Endothelial cell of umbilical vein (primary cell): ENCODE measurements around the gene MICAL3. TPM values are rescaled to one million over a fixed set of nuclear protein-coding genes. Genes with fewer than 3 reads are reported as not detected.

Source experiments
- BruUV-seq: library from RNA; stranded (reverse); fragments of 400-500 nt; replicated peaks from 2 replicates; lab custom pipeline; 2021; lab: Mats Ljungman, UMichigan
- CTCF ChIA-PET: fragments of 300-600, 350-600 bp; sonication (Branson Sonifier 250); formaldehyde crosslinking; loops from one replicate; lab custom pipeline; 2021; ENCODE audit warnings: antibody characterized with exemption, inconsistent platforms; lab: Charles Lee
- POLR2A ChIA-PET: fragments of 300-600, 350-600 bp; sonication (Branson Sonifier 250); formaldehyde crosslinking; loops from one replicate; lab custom pipeline; 2021; ENCODE audit warnings: antibody characterized with exemption, inconsistent platforms; lab: Charles Lee
- DNase-seq: peaks from one replicate; pipeline ENCODE4 v3.0.0-alpha.2; 2011; ENCODE audit warnings: low read depth, low spot score
- FAIRE-seq: peaks from 2 replicates; lab custom pipeline; 2011; peaks lifted over from hg19 to GRCh38; lab: Jason Lieb, UNC
- H2AFZ ChIP-seq: 2 replicates; pipeline ENCODE4 v1.6.0; 2012; ENCODE audit warnings: low read depth, low read length, control low read depth, inconsistent platforms
- H3K27ac ChIP-seq: 2 replicates; pipeline ENCODE4 v1.5.1; 2011; ENCODE audit warnings: low read depth, mild to moderate bottlenecking, control low read depth, low read length, moderate library complexity; ENCODE audit not compliant: insufficient read depth
- H3K27me3 ChIP-seq, 2 experiments: 2 replicates each; pipeline versions ENCODE4 v1.6.0 to v1.6.1; 2011; ENCODE audit warnings: low read length in 2 of 2, mixed read lengths in 1 of 2; ENCODE audit not compliant: control insufficient read depth in 2 of 2, insufficient read depth in 2 of 2
- H3K36me3 ChIP-seq, 2 experiments: 2 replicates in 1 of 2; 3 replicates in 1 of 2; pipeline ENCODE4 v1.5.1; 2011; ENCODE audit warnings: low read length in 2 of 2, mild to moderate bottlenecking in 1 of 2, moderate library complexity in 1 of 2; ENCODE audit not compliant: control insufficient read depth in 2 of 2, insufficient read depth in 2 of 2; ENCODE audit errors: extremely low read depth in 1 of 2
- H3K4me1 ChIP-seq: 3 replicates; pipeline ENCODE4 v1.5.1; 2011; ENCODE audit warnings: mild to moderate bottlenecking, low read length; ENCODE audit not compliant: control insufficient read depth, insufficient read depth; ENCODE audit errors: extremely low read depth
- H3K4me2 ChIP-seq: 2 replicates; pipeline ENCODE4 v1.6.1; 2011; ENCODE audit warnings: low read length, control low read depth, mixed read lengths; ENCODE audit not compliant: insufficient read depth
- H3K4me3 ChIP-seq, 3 experiments: fragments of 200-600 bp in 1 of 3; sonication (generic), shearing (Covaris generic) in 1 of 3; replicated peaks in 1 of 3; 2 replicates each; pipeline ENCODE4 v1.5.1; 2011 to 2016; ENCODE audit warnings: control low read depth in 3 of 3, low read length in 3 of 3, mild to moderate bottlenecking in 2 of 3, inconsistent platforms in 1 of 3, low read depth in 1 of 3, moderate library complexity in 1 of 3; ENCODE audit not compliant: insufficient read depth in 1 of 3
- H3K79me2 ChIP-seq: 2 replicates; pipeline ENCODE4 v1.6.0; 2012; ENCODE audit warnings: low read length, inconsistent platforms; ENCODE audit not compliant: control insufficient read depth, insufficient read depth
- H3K9ac ChIP-seq: replicated peaks from 2 replicates; pipeline ENCODE3; 2011; ENCODE audit warnings: low read length, control low read depth; ENCODE audit not compliant: insufficient read depth; ENCODE audit errors: extremely low read depth
- H3K9me1 ChIP-seq: replicated peaks from 3 replicates; pipeline ENCODE4 v1.6.0; 2011; ENCODE audit warnings: mild to moderate bottlenecking, low read length; ENCODE audit not compliant: control insufficient read depth, insufficient read depth; ENCODE audit errors: extremely low read depth
- H3K9me3 ChIP-seq: replicated peaks from 2 replicates; pipeline ENCODE4 v1.5.1; 2012; ENCODE audit warnings: low read length, inconsistent platforms; ENCODE audit not compliant: control insufficient read depth, insufficient read depth
- H4K20me1 ChIP-seq: replicated peaks from 2 replicates; pipeline ENCODE3; 2011; ENCODE audit warnings: mild to moderate bottlenecking, low read length; ENCODE audit not compliant: control insufficient read depth, insufficient read depth; ENCODE audit errors: extremely low read depth
- CTCF ChIP-seq, 2 donors: IDR thresholded peaks; 1 replicate in 1 of 2; 2 replicates in 1 of 2; pipeline ENCODE4 v1.5.1; 2011; ENCODE audit warnings: low read length in 2 of 2, mild to moderate bottlenecking in 2 of 2, moderate library complexity in 2 of 2, control low read depth in 1 of 2, inconsistent platforms in 1 of 2, low read depth in 1 of 2; ENCODE audit not compliant: insufficient read depth in 1 of 2; ENCODE audit errors: extremely low read depth in 1 of 2
- EZH2 ChIP-seq: IDR thresholded peaks from 2 replicates; pipeline ENCODE4 v1.6.1; 2012; ENCODE audit warnings: borderline replicate concordance, low read depth, mild to moderate bottlenecking, moderate library complexity, low read length, inconsistent platforms; ENCODE audit not compliant: severe bottlenecking
- FOS ChIP-seq: IDR thresholded peaks from 2 replicates; pipeline ENCODE4 v1.6.1; 2011; ENCODE audit warnings: mild to moderate bottlenecking, low read length, moderate library complexity, borderline replicate concordance; ENCODE audit not compliant: insufficient read depth
- GATA2 ChIP-seq: IDR thresholded peaks from 2 replicates; pipeline ENCODE4 v1.7.0; 2011; ENCODE audit warnings: low read depth, mild to moderate bottlenecking, moderate library complexity, mixed read lengths, low read length; ENCODE audit not compliant: insufficient read length, insufficient read depth
- JUN ChIP-seq: IDR thresholded peaks from 2 replicates; pipeline ENCODE4 v1.6.1; 2011; ENCODE audit warnings: borderline replicate concordance, low read depth; ENCODE audit not compliant: insufficient read length, insufficient read depth
- MYC ChIP-seq: IDR thresholded peaks from one replicate; pipeline ENCODE4 v1.6.1; 2011; ENCODE audit warnings: mild to moderate bottlenecking, low read depth, low read length
- POLR2A ChIP-seq: IDR thresholded peaks from 2 replicates; pipeline ENCODE4 v1.6.1; 2012; ENCODE audit warnings: low read depth, mild to moderate bottlenecking, control low read depth, low read length
- POLR2AphosphoS5 ChIP-seq: IDR thresholded peaks from 2 replicates; pipeline ENCODE4 v1.6.1; 2012; ENCODE audit warnings: low read depth, mild to moderate bottlenecking, control low read depth, low read length, moderate library complexity; ENCODE audit not compliant: insufficient read depth
- dilution Hi-C: fragments of 300-500 bp; cut with MboI; formaldehyde crosslinking; loops from one replicate; pipeline ENCODE4 v1.15.0; 2019; ENCODE audit warnings: low sequenced_read_pairs; ENCODE audit not compliant: extremely low pct_ligation_motif_present
- intact Hi-C: fragments of 100-400 bp; cut with micrococcal nuclease; formaldehyde crosslinking; loops from one replicate; pipeline ENCODE4 v1.10.0; 2022
- polyA plus RNA-seq, 4 experiments: library from polyadenylated mRNA; depleted of rRNA in 3 of 4; stranded (reverse) in 3 of 4; unstranded in 1 of 4; fragments of >200 nt; gene quantifications; 2 replicates each; pipeline versions ENCODE4 v1.2.1 to v1.2.3, GENCODE V29; 2011 to 2012; ENCODE audit warnings: missing spikeins in 1 of 4
- total RNA-seq: library from RNA; stranded (reverse); gene quantifications from 2 replicates; pipeline ENCODE4 v1.2.3, GENCODE V29; 2021
- TF ChIP-seq, protein P1 (sequence below): IDR thresholded peaks from 2 replicates; pipeline ENCODE4 v1.6.1; 2011; ENCODE audit not compliant: insufficient read depth, insufficient read length

The MICAL3 gene
- total and polyA plus RNA-seq, 2 donors (not counting 3 experiments of a cell fraction or from before 2014, with no cell fraction given) = 14.5 to 63.7 TPM

GRCh38 chr22:17841836-17842235 lies 182.5 kb downstream of the MICAL3 start:
- DNase-seq (no peak), FAIRE-seq (no peak)
- no peak overlapping the region for H3K4me3 ChIP-seq
- no peak overlapping the region for H3K4me2 ChIP-seq
- H4K20me1 ChIP-seq = no peaks in the 10 kb centered on the region
- no peaks in the 10 kb centered on the region for H3K9me3 ChIP-seq
- H3K27me3 ChIP-seq = no peaks in the 10 kb centered on the region
- no peak overlapping the region for H3K27ac ChIP-seq
- POLR2A ChIA-PET = no interaction called here
- no TSS peak for BruUV-seq
- H3K9ac ChIP-seq = no peak overlapping the region
- H2AFZ ChIP-seq = no peak overlapping the region
- dilution Hi-C loops (no loop called here), intact Hi-C loops (no loop called here)
- no peaks in the 10 kb centered on the region for H3K9me1 ChIP-seq
- H3K4me1 ChIP-seq = no peaks in the 10 kb centered on the region
- H3K79me2 ChIP-seq = no peaks in the 10 kb centered on the region
- TF ChIP-seq EZH2 = no peak
- no peak for TF ChIP-seq POLR2A
- TF ChIP-seq CTCF (IDR thresholded peaks at IDR 0.05; ENCODE audit: extremely low read depth in 1 of 2, insufficient read depth in 1 of 2, low read depth in 1 of 2, low read length in 2 of 2) = no peak
- no peak for TF ChIP-seq MYC
- no peak for TF ChIP-seq GATA2
- TF ChIP-seq, protein P1, sequence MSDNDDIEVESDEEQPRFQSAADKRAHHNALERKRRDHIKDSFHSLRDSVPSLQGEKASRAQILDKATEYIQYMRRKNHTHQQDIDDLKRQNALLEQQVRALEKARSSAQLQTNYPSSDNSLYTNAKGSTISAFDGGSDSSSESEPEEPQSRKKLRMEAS = no peak
- no peak for TF ChIP-seq FOS
- TF ChIP-seq POLR2AphosphoS5 = no peak
- no peak for TF ChIP-seq JUN
- H3K36me3 ChIP-seq = peaks cover 0 to 15% of the 10 kb centered on the region in 2 experiments
- CTCF ChIA-PET = interaction anchor here (1.2 kb wide), 1 partner anchor 234 kb away, joined by 3 read pairs; no protein-coding TSS in a partner anchor
